Frontal cortex (tissue), 4 donors: ENCODE measurements around the gene TNP2. TPM values are rescaled to one million over a fixed set of nuclear protein-coding genes. Genes with fewer than 3 reads are reported as not detected.

Source experiments
- DNase-seq, 2 donors: peaks; one replicate each; pipeline ENCODE4 v3.0.0; 2012; ENCODE audit warnings: low spot score in 2 of 2
- FAIRE-seq: peaks from 2 replicates; lab custom pipeline; 2012; peaks lifted over from hg19 to GRCh38; lab: Jason Lieb, UNC
- total RNA-seq: library from RNA; depleted of rRNA; stranded (reverse); fragments of >200 nt; gene quantifications from one replicate; pipeline ENCODE4 v1.2.3, GENCODE V29; 2014
- donor health status: control.
- donor health status: control.
- donor health status: control.

TNP2 gene
- total RNA-seq, 1 donor from 2014 or later, result not detected

- no peak for FAIRE-seq
- no peak for DNase-seq
Observed at GRCh38 chr16:11259655-11260595, 9.2 kb downstream of the TNP2 start.

GRCh38 chr16:11258553-11259492 is 10.3 kb downstream of the TNP2 start:
- DNase-seq, result peak; percentile 48 to 55
- FAIRE-seq, result no peak

- FAIRE-seq (no peak), DNase-seq (peak; percentile 67 to 79)
Observed at GRCh38 chr16:11257131-11257938, 11.8 kb downstream of the TNP2 start.

- DNase-seq (peak in 1 of 2 donors; percentile 34), FAIRE-seq (no peak)
Observed at GRCh38 chr16:11256661-11257130, 12.4 kb downstream of the TNP2 start.

- DNase-seq (peak; percentile 95 to 97), FAIRE-seq (no peak)
Observed at GRCh38 chr16:11255737-11256660, 13.1 kb downstream of the TNP2 start, which contains the start of gene SOCS1. TSS of gene SOCS1 (minus strand) at chr16:11256204. CDS start at chr16:11255478, 726 bp downstream.

- FAIRE-seq, result no peak
- DNase-seq, result peak in 1 of 2 donors; percentile 47
Observed at GRCh38 chr16:11254913-11255736, 14.0 kb downstream of the TNP2 start.

GRCh38 chr16:11253995-11254912 is 14.9 kb downstream of the TNP2 start:
- DNase-seq (no peak), FAIRE-seq (no peak)

GRCh38 chr16:11253009-11253994 is 15.8 kb downstream of the TNP2 start:
- no peak for DNase-seq
- FAIRE-seq, result no peak

GRCh38 chr16:11252482-11252931 is 16.6 kb downstream of the TNP2 start:
- FAIRE-seq (no peak), DNase-seq (no peak)

- peak in 1 of 2 donors; percentile 36 for DNase-seq
- no peak for FAIRE-seq
Observed at GRCh38 chr16:11251525-11252481, 17.3 kb downstream of the TNP2 start.

- no peak for FAIRE-seq
- no peak for DNase-seq
Observed at GRCh38 chr16:11250786-11251524, 18.2 kb downstream of the TNP2 start.

GRCh38 chr16:11250091-11250785 is 18.9 kb downstream of the TNP2 start:
- DNase-seq (no peak), FAIRE-seq (no peak)
